ENCODE results near the gene VCX3B.
"Not testable (repeated sequence)": the region's sequence is repeated elsewhere in the genome, so short reads cannot be mapped to it uniquely, and the experiment has no call there.

- TF ChIP-seq CTCF (IDR thresholded peaks at IDR 0.05); ZFX (IDR thresholded peaks at IDR 0.05; ENCODE audit: borderline replicate concordance): not testable (repeated sequence)
Observed at GRCh38 chrX:8495036-8495435, 30.4 kb downstream of the VCX3B start.

Measured in 22Rv1 (cell line).